Measurements from ENCODE around the gene FOSL1.

DNA sequence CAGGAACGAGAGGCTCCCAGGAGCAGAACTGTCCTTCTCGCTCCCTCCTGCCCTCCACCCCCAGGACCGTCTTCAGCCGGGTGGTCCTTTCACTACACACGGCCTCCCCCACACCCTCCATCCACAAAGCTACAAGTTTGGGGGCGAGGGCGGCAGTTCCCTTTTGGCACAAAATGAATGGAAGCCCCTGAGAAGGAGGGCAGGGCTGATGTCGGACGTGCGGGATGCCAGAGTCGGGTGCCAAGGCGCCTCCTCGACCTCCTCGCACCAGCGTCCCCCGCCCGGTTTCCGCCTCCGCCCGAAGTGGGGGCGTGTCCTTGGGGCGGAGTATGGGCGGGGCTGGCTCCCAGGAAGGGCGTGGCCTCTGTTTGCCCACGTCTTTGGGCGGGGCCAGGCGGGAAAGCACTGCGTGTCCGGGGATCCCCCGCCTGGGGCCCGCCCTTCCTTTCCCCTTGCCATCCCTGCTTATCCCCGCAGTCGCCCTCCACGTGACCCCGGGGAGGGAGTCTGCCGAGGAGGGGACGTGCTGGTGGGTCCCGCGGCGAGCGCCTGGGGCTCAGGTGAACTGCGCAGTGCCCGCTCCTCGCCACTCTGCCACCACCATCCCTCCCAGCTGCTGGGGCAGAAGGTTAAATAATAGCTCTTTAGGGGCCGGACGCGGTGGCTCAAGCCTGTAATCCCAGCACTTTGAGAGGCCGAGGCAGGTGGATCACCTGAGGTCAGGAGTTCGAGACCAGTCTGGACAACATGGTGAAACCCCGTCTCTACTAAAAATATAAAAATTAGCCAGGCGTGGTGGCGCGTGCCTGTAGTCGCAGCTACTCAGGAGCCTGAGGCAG, 26.7 kb downstream of the FOSL1 start:
- TF ChIP-seq CTCF (IDR thresholded peaks at IDR 0.05) (no peak), EZH2 (IDR thresholded peaks at IDR 0.05; ENCODE audit: borderline replicate concordance, insufficient read depth, low read depth, low read length, poor library complexity, severe bottlenecking) (no peak)
